PC-9 (cell line): ENCODE measurements around the gene MICAL2. TPM values are rescaled to one million over a fixed set of nuclear protein-coding genes. Genes with fewer than 3 reads are reported as not detected.
A peak's percentile ranks its signal among the peaks of the same experiment; 100 is the strongest.

Source experiments
- BruUV-seq: library from RNA; stranded (reverse); fragments of 400-500 nt; replicated peaks from 2 replicates; lab custom pipeline; 2021; lab: Mats Ljungman, UMichigan
- CTCF ChIA-PET: fragments of 300-600 bp; sonication (Branson Sonifier 250); formaldehyde crosslinking; loops from one replicate; lab custom pipeline; 2022; ENCODE audit warnings: antibody characterized with exemption; lab: Charles Lee
- POLR2A ChIA-PET: fragments of 300-600 bp; sonication (Branson Sonifier 250); formaldehyde crosslinking; loops from one replicate; lab custom pipeline; 2022; ENCODE audit warnings: antibody characterized with exemption; ENCODE audit not compliant: unreplicated experiment; lab: Charles Lee
- DNase-seq, 2 experiments: peaks; one replicate each; pipeline versions ENCODE4 v3.0.0 to v3.0.0-alpha.2; 2015 to 2022; ENCODE audit warnings: mixed read lengths in 1 of 2
- H2AFZ ChIP-seq: fragments of 200-600 bp; sonication (generic); 2 replicates; pipeline ENCODE4 v1.8.1; 2017; ENCODE audit warnings: antibody characterized with exemption
- H3F3A ChIP-seq: fragments of 200-600 bp; sonication (generic); 2 replicates; pipeline ENCODE4 v1.8.1; 2017; ENCODE audit warnings: antibody characterized with exemption, mild to moderate bottlenecking, low read depth; ENCODE audit not compliant: insufficient read depth
- H3K27ac ChIP-seq: fragments of 200-600 bp; sonication (generic); 2 replicates; pipeline ENCODE4 v1.6.1; 2016; ENCODE audit warnings: mixed run types
- H3K27me3 ChIP-seq: fragments of 200-600 bp; sonication (generic); 2 replicates; pipeline ENCODE4 v1.6.1; 2016; ENCODE audit warnings: low read depth, mixed run types; ENCODE audit not compliant: insufficient read depth
- H3K36me3 ChIP-seq: fragments of 200-600 bp; sonication (generic); 2 replicates; pipeline ENCODE4 v1.6.1; 2016; ENCODE audit warnings: low read depth, mixed run types
- H3K4me1 ChIP-seq: fragments of 200-600 bp; sonication (generic); replicated peaks from 2 replicates; pipeline ENCODE4 v1.6.1; 2016; ENCODE audit warnings: mixed run types; ENCODE audit not compliant: insufficient read depth
- H3K4me2 ChIP-seq: fragments of 200-600 bp; sonication (generic); 2 replicates; pipeline ENCODE4 v1.6.1; 2017; ENCODE audit warnings: mixed run types
- H3K4me3 ChIP-seq: fragments of 200-600 bp; sonication (generic); 2 replicates; pipeline ENCODE4 v1.6.1; 2016; ENCODE audit warnings: mixed run types
- H3K79me2 ChIP-seq: fragments of 200-600 bp; sonication (generic); 2 replicates; pipeline ENCODE4 v1.6.1; 2017; ENCODE audit warnings: low read depth, mixed run types
- H3K9me2 ChIP-seq: fragments of 200-600 bp; sonication (generic); 2 replicates; pipeline ENCODE4 v1.8.1; 2017; ENCODE audit warnings: mild to moderate bottlenecking; ENCODE audit not compliant: insufficient read depth
- H3K9me3 ChIP-seq: fragments of 200-600 bp; sonication (generic); 2 replicates; pipeline ENCODE4 v1.8.1; 2016; ENCODE audit warnings: low read depth; ENCODE audit not compliant: insufficient read depth
- H4K20me1 ChIP-seq: fragments of 200-600 bp; sonication (generic); 2 replicates; pipeline ENCODE4 v1.8.1; 2017; ENCODE audit not compliant: insufficient read depth
- EZH2 ChIP-seq: fragments of 200-600 bp; sonication (generic); IDR thresholded peaks from 2 replicates; pipeline ENCODE4 v1.8.0; 2017; ENCODE audit warnings: antibody characterized with exemption, low read depth
- intact Hi-C: fragments of 100-400 bp; cut with micrococcal nuclease; formaldehyde crosslinking; loops from one replicate; pipeline ENCODE4 v1.10.0; 2022; ENCODE audit not compliant: unreplicated experiment
- total RNA-seq: library from RNA; stranded (reverse); gene quantifications from 2 replicates; pipeline ENCODE4 v1.2.3, GENCODE V29; 2021
- TF ChIP-seq, protein P1 (sequence below): fragments of 200-600 bp; sonication (generic); conservative IDR thresholded peaks from 2 replicates; pipeline ENCODE4 v1.6.1; 2017; ENCODE audit warnings: mixed run types, antibody characterized with exemption, mild to moderate bottlenecking, moderate library complexity

The MICAL2 gene
- total RNA-seq, 1 experiment from 2014 or later: 32.4 TPM

DNA sequence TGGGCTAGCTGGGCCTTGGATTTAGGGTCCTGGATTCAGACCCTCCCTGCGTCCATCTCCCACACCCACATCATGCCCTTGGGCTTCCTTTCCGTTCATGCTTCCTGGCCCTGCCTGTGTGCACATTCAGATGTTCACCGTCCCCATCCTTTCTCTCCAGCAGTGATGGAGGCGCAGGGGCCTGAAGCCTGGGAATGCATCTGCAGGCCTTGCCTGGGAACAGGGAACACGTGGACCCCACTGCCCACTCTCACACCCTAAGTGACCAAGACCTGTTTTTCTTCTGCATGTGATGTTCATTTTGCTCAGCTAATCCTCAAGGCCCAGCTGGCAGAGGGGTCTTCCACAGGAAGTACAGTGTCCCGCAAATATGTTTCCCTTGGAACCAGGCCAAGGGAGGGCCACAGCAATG, 175.4 kb downstream of the MICAL2 start:
- TF ChIP-seq, protein P1, sequence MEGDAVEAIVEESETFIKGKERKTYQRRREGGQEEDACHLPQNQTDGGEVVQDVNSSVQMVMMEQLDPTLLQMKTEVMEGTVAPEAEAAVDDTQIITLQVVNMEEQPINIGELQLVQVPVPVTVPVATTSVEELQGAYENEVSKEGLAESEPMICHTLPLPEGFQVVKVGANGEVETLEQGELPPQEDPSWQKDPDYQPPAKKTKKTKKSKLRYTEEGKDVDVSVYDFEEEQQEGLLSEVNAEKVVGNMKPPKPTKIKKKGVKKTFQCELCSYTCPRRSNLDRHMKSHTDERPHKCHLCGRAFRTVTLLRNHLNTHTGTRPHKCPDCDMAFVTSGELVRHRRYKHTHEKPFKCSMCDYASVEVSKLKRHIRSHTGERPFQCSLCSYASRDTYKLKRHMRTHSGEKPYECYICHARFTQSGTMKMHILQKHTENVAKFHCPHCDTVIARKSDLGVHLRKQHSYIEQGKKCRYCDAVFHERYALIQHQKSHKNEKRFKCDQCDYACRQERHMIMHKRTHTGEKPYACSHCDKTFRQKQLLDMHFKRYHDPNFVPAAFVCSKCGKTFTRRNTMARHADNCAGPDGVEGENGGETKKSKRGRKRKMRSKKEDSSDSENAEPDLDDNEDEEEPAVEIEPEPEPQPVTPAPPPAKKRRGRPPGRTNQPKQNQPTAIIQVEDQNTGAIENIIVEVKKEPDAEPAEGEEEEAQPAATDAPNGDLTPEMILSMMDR: no peak
- no peak for TF ChIP-seq EZH2
- DNase-seq: no peak
- no peaks in the 10 kb centered on the region for H3K27me3 ChIP-seq
- H4K20me1 ChIP-seq: no peaks in the 10 kb centered on the region
- no TSS peak for BruUV-seq
- H3K9me3 ChIP-seq: no peaks in the 10 kb centered on the region
- H3K79me2 ChIP-seq: no peaks in the 10 kb centered on the region
- ChIA-PET POLR2A (interaction anchor here (0.6 kb wide), 1 partner anchor 62 kb away, joined by 3 read pairs; no protein-coding TSS in a partner anchor), CTCF (no interaction called here)
- H3K36me3 ChIP-seq: no peaks in the 10 kb centered on the region
- peak overlapping the region; percentile 88 for H3K27ac ChIP-seq
- H2AFZ ChIP-seq: no peak overlapping the region
- intact Hi-C loops: loop anchor here (5.0 to 10.0 kb wide), 4 partner anchors 441 to 1436 kb away; partner anchors contain the start of gene USP47
- H3K4me1 ChIP-seq: peaks cover 51% of the 10 kb centered on the region
- no peak overlapping the region for H3K4me3 ChIP-seq
- no peaks in the 10 kb centered on the region for H3K9me2 ChIP-seq
- peaks cover 43% of the 10 kb centered on the region for H3F3A ChIP-seq
- H3K4me2 ChIP-seq: peak overlapping the region; percentile 83

DNA sequence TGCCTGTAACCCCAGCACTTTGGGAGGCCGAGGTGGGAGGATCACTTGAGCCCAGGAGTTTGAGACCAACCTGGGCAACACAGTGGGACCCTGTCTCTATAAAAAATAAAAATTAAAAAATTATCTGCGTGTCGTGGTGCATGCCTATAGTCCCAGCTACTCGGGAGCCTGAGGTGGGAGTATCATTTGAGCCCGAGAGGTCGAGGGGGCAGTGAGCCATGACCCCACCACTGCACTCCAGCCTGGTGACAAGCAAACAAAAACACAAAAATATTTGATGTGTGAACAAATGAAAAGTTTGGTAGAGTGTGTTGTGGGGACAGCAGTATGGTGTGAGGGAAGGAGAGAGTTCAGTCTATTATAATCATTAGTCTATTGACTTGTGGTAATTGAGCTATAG, 176.2 kb downstream of the MICAL2 start:
- no peaks in the 10 kb centered on the region for H3K79me2 ChIP-seq
- H3K4me1 ChIP-seq: peaks cover 51% of the 10 kb centered on the region
- H3K9me3 ChIP-seq: no peaks in the 10 kb centered on the region
- intact Hi-C loops: loop anchor here (5.0 to 10.0 kb wide), 4 partner anchors 442 to 1436 kb away; partner anchors contain the start of gene USP47
- peaks cover 43% of the 10 kb centered on the region for H3F3A ChIP-seq
- BruUV-seq: no TSS peak
- ChIA-PET CTCF (interaction anchor here (0.6 kb wide), 3 partner anchors 231 to 700 kb away, joined by 3 to 4 read pairs (median 3); no protein-coding TSS in a partner anchor), POLR2A (interaction anchor here (0.6 to 1.0 kb wide), 4 partner anchors 37 to 1491 kb away, joined by 3 to 32 read pairs (median 12); no protein-coding TSS in a partner anchor)
- H3K9me2 ChIP-seq: no peaks in the 10 kb centered on the region
- TF ChIP-seq EZH2: no peak
- TF ChIP-seq, protein P1: no peak
- no peaks in the 10 kb centered on the region for H3K27me3 ChIP-seq
- H3K4me2 ChIP-seq: peak overlapping the region; percentile 83
- no peaks in the 10 kb centered on the region for H3K36me3 ChIP-seq
- no peak overlapping the region for H2AFZ ChIP-seq
- no peak overlapping the region for H3K4me3 ChIP-seq
- H4K20me1 ChIP-seq: no peaks in the 10 kb centered on the region
- DNase-seq: no peak
- peak overlapping the region; percentile 88 for H3K27ac ChIP-seq

DNA sequence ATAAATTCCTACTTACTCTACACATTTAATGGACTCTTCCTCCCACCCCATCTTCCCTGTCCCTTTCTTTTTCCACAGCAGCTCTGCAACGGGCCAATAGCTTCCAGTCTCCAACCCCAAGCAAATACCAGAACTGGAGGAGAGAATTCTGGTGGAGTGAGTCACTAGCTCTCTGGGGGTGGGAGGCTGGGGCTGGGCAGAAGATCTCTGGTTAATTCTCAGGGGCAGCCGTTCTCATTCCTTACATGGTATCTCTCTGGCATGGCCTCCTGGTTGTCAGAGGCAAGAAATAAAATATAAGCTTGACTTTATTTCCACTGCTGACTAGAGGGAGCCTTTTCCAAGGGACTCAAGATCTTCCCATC, 176.6 kb downstream of the MICAL2 start:
- intact Hi-C loops: loop anchor here (5.0 to 10.0 kb wide), 4 partner anchors 442 to 1435 kb away; partner anchors contain the start of gene USP47
- ChIA-PET POLR2A (interaction anchor here (0.6 to 1.0 kb wide), 5 partner anchors 37 to 1492 kb away, joined by 3 to 32 read pairs (median 4); no protein-coding TSS in a partner anchor), CTCF (interaction anchor here (0.5 to 0.6 kb wide), 5 partner anchors 90 to 699 kb away, joined by 3 to 4 read pairs (median 3); partner anchors contain the start of gene PARVA)
- Histone ChIP-seq H3K4me1 (peaks cover 51% of the 10 kb centered on the region), H3K36me3 (no peaks in the 10 kb centered on the region), H2AFZ (no peak overlapping the region), H3K9me3 (no peaks in the 10 kb centered on the region), H3K9me2 (no peaks in the 10 kb centered on the region), H3K79me2 (no peaks in the 10 kb centered on the region), H3K27me3 (no peaks in the 10 kb centered on the region), H3K4me2 (peak overlapping the region; percentile 83), H3K4me3 (peak overlapping the region; percentile 11; the same call in 1 of the 2 replicates), H3F3A (peaks cover 43% of the 10 kb centered on the region), H3K27ac (peak overlapping the region; percentile 88), H4K20me1 (no peaks in the 10 kb centered on the region)
- BruUV-seq: no TSS peak
- TF ChIP-seq, protein P1: no peak
- no peak for TF ChIP-seq EZH2
- DNase-seq: peak; percentile 54 to 73
